ENCODE measurements around the gene TP63.
"Not testable (repeated sequence)": the region's sequence is repeated elsewhere in the genome, so short reads cannot be mapped to it uniquely, and the experiment has no call there.

The TP63 gene

GRCh38 chr3:189637750-189638149 is 6.6 kb downstream of the TP63 start:
- H3K4me1 ChIP-seq (ENCODE audit: control insufficient read depth, insufficient read depth, low read length, poor library complexity, severe bottlenecking) = no peaks in the 10 kb centered on the region
- no peak for DNase-seq
- no peaks in the 10 kb centered on the region for H3K9me3 ChIP-seq (ENCODE audit: control insufficient read depth, low read length)
- no peaks in the 10 kb centered on the region for H3K27me3 ChIP-seq (replicated peaks; ENCODE audit: control insufficient read depth, insufficient read depth, low read length, poor library complexity, severe bottlenecking)
- no peaks in the 10 kb centered on the region for H3K36me3 ChIP-seq (ENCODE audit: control insufficient read depth, insufficient read depth, low read length)
- no peak overlapping the region for H3K4me3 ChIP-seq (ENCODE audit: insufficient read depth, low read depth, low read length, poor library complexity, severe bottlenecking)
- H3K27ac ChIP-seq (ENCODE audit: insufficient read depth, low read length, poor library complexity, severe bottlenecking) = no peak overlapping the region

- Histone ChIP-seq H3K27me3 (replicated peaks; ENCODE audit: control insufficient read depth, insufficient read depth, low read length, poor library complexity, severe bottlenecking) (no peaks in the 10 kb centered on the region), H3K4me1 (ENCODE audit: control insufficient read depth, insufficient read depth, low read length, poor library complexity, severe bottlenecking) (no peaks in the 10 kb centered on the region), H3K4me3 (ENCODE audit: insufficient read depth, low read depth, low read length, poor library complexity, severe bottlenecking) (no peak overlapping the region), H3K36me3 (ENCODE audit: control insufficient read depth, insufficient read depth, low read length) (no peaks in the 10 kb centered on the region), H3K9me3 (ENCODE audit: control insufficient read depth, low read length) (no peaks in the 10 kb centered on the region), H3K27ac (ENCODE audit: insufficient read depth, low read length, poor library complexity, severe bottlenecking) (no peak overlapping the region)
- DNase-seq = no peak
Measured at GRCh38 chr3:189638276-189639031, 7.3 kb downstream of the TP63 start.

GRCh38 chr3:189641776-189642175 is 10.6 kb downstream of the TP63 start:
- no peak for DNase-seq
- Histone ChIP-seq H3K9me3 (ENCODE audit: control insufficient read depth, low read length) (no peaks in the 10 kb centered on the region), H3K27ac (ENCODE audit: insufficient read depth, low read length, poor library complexity, severe bottlenecking) (no peak overlapping the region), H3K4me3 (ENCODE audit: insufficient read depth, low read depth, low read length, poor library complexity, severe bottlenecking) (no peak overlapping the region), H3K36me3 (ENCODE audit: control insufficient read depth, insufficient read depth, low read length) (no peaks in the 10 kb centered on the region), H3K4me1 (ENCODE audit: control insufficient read depth, insufficient read depth, low read length, poor library complexity, severe bottlenecking) (no peaks in the 10 kb centered on the region), H3K27me3 (replicated peaks; ENCODE audit: control insufficient read depth, insufficient read depth, low read length, poor library complexity, severe bottlenecking) (no peaks in the 10 kb centered on the region)

GRCh38 chr3:189646853-189647542 is 15.8 kb downstream of the TP63 start:
- no peaks in the 10 kb centered on the region for H3K36me3 ChIP-seq (ENCODE audit: control insufficient read depth, insufficient read depth, low read length)
- no peak for DNase-seq
- no peak overlapping the region for H3K27ac ChIP-seq (ENCODE audit: insufficient read depth, low read length, poor library complexity, severe bottlenecking)
- no peaks in the 10 kb centered on the region for H3K4me1 ChIP-seq (ENCODE audit: control insufficient read depth, insufficient read depth, low read length, poor library complexity, severe bottlenecking)
- H3K27me3 ChIP-seq (replicated peaks; ENCODE audit: control insufficient read depth, insufficient read depth, low read length, poor library complexity, severe bottlenecking) = no peaks in the 10 kb centered on the region
- no peaks in the 10 kb centered on the region for H3K9me3 ChIP-seq (ENCODE audit: control insufficient read depth, low read length)
- no peak overlapping the region for H3K4me3 ChIP-seq (ENCODE audit: insufficient read depth, low read depth, low read length, poor library complexity, severe bottlenecking)

GRCh38 chr3:189652042-189652441 is 20.9 kb downstream of the TP63 start:
- Histone ChIP-seq H3K27me3 (replicated peaks; ENCODE audit: control insufficient read depth, insufficient read depth, low read length, poor library complexity, severe bottlenecking) (no peaks in the 10 kb centered on the region), H3K27ac (ENCODE audit: insufficient read depth, low read length, poor library complexity, severe bottlenecking) (no peak overlapping the region), H3K9me3 (ENCODE audit: control insufficient read depth, low read length) (no peaks in the 10 kb centered on the region), H3K36me3 (ENCODE audit: control insufficient read depth, insufficient read depth, low read length) (no peaks in the 10 kb centered on the region), H3K4me1 (ENCODE audit: control insufficient read depth, insufficient read depth, low read length, poor library complexity, severe bottlenecking) (no peaks in the 10 kb centered on the region), H3K4me3 (ENCODE audit: insufficient read depth, low read depth, low read length, poor library complexity, severe bottlenecking) (no peak overlapping the region)
- no peak for DNase-seq

- Histone ChIP-seq H3K4me1 (ENCODE audit: control insufficient read depth, insufficient read depth, low read length, poor library complexity, severe bottlenecking) (no peaks in the 10 kb centered on the region), H3K4me3 (ENCODE audit: insufficient read depth, low read depth, low read length, poor library complexity, severe bottlenecking) (no peak overlapping the region), H3K27me3 (replicated peaks; ENCODE audit: control insufficient read depth, insufficient read depth, low read length, poor library complexity, severe bottlenecking) (no peaks in the 10 kb centered on the region), H3K27ac (ENCODE audit: insufficient read depth, low read length, poor library complexity, severe bottlenecking) (no peak overlapping the region), H3K9me3 (ENCODE audit: control insufficient read depth, low read length) (no peaks in the 10 kb centered on the region), H3K36me3 (ENCODE audit: control insufficient read depth, insufficient read depth, low read length) (no peaks in the 10 kb centered on the region)
- DNase-seq = no peak
Measured at GRCh38 chr3:189655617-189656016, 24.4 kb downstream of the TP63 start.

GRCh38 chr3:189659571-189659970 is 28.4 kb downstream of the TP63 start:
- DNase-seq = no peak
- no peaks in the 10 kb centered on the region for H3K9me3 ChIP-seq (ENCODE audit: control insufficient read depth, low read length)
- no peak overlapping the region for H3K4me3 ChIP-seq (ENCODE audit: insufficient read depth, low read depth, low read length, poor library complexity, severe bottlenecking)
- no peaks in the 10 kb centered on the region for H3K27me3 ChIP-seq (replicated peaks; ENCODE audit: control insufficient read depth, insufficient read depth, low read length, poor library complexity, severe bottlenecking)
- H3K4me1 ChIP-seq (ENCODE audit: control insufficient read depth, insufficient read depth, low read length, poor library complexity, severe bottlenecking) = no peaks in the 10 kb centered on the region
- no peaks in the 10 kb centered on the region for H3K36me3 ChIP-seq (ENCODE audit: control insufficient read depth, insufficient read depth, low read length)
- no peak overlapping the region for H3K27ac ChIP-seq (ENCODE audit: insufficient read depth, low read length, poor library complexity, severe bottlenecking)

- Histone ChIP-seq H3K4me3 (ENCODE audit: insufficient read depth, low read depth, low read length, poor library complexity, severe bottlenecking) (no peak overlapping the region), H3K27me3 (replicated peaks; ENCODE audit: control insufficient read depth, insufficient read depth, low read length, poor library complexity, severe bottlenecking) (no peaks in the 10 kb centered on the region), H3K36me3 (ENCODE audit: control insufficient read depth, insufficient read depth, low read length) (no peaks in the 10 kb centered on the region), H3K9me3 (ENCODE audit: control insufficient read depth, low read length) (no peaks in the 10 kb centered on the region), H3K4me1 (ENCODE audit: control insufficient read depth, insufficient read depth, low read length, poor library complexity, severe bottlenecking) (no peaks in the 10 kb centered on the region), H3K27ac (ENCODE audit: insufficient read depth, low read length, poor library complexity, severe bottlenecking) (no peak overlapping the region)
- DNase-seq = no peak
Measured at GRCh38 chr3:189664311-189664710, 33.1 kb downstream of the TP63 start.

- not testable (repeated sequence) for DNase-seq; H3K36me3 ChIP-seq (ENCODE audit: control insufficient read depth, insufficient read depth, low read length); H3K27me3 ChIP-seq (replicated peaks; ENCODE audit: control insufficient read depth, insufficient read depth, low read length, poor library complexity, severe bottlenecking); H3K4me1 ChIP-seq (ENCODE audit: control insufficient read depth, insufficient read depth, low read length, poor library complexity, severe bottlenecking); H3K9me3 ChIP-seq (ENCODE audit: control insufficient read depth, low read length); H3K27ac ChIP-seq (ENCODE audit: insufficient read depth, low read length, poor library complexity, severe bottlenecking); H3K4me3 ChIP-seq (ENCODE audit: insufficient read depth, low read depth, low read length, poor library complexity, severe bottlenecking)
Measured at GRCh38 chr3:189672346-189672745, 41.2 kb downstream of the TP63 start.

- H3K4me1 ChIP-seq (ENCODE audit: control insufficient read depth, insufficient read depth, low read length, poor library complexity, severe bottlenecking) = no peaks in the 10 kb centered on the region
- H3K9me3 ChIP-seq (ENCODE audit: control insufficient read depth, low read length) = no peaks in the 10 kb centered on the region
- H3K4me3 ChIP-seq (ENCODE audit: insufficient read depth, low read depth, low read length, poor library complexity, severe bottlenecking) = no peak overlapping the region
- H3K27me3 ChIP-seq (replicated peaks; ENCODE audit: control insufficient read depth, insufficient read depth, low read length, poor library complexity, severe bottlenecking) = no peaks in the 10 kb centered on the region
- no peaks in the 10 kb centered on the region for H3K36me3 ChIP-seq (ENCODE audit: control insufficient read depth, insufficient read depth, low read length)
- no peak for DNase-seq
- H3K27ac ChIP-seq (ENCODE audit: insufficient read depth, low read length, poor library complexity, severe bottlenecking) = no peak overlapping the region
Measured at GRCh38 chr3:189673535-189673934, 42.3 kb downstream of the TP63 start.
